K562 (cell line): ENCODE results near the gene IRGQ. TPM values are rescaled to one million over a fixed set of nuclear protein-coding genes. Genes with fewer than 3 reads are reported as not detected.
A peak's percentile ranks its signal among the peaks of the same experiment; 100 is the strongest.

Source experiments
- ADNP ChIP-seq: fragments of 200-800 bp; sonication (Bioruptor generic); IDR thresholded peaks from 2 replicates; pipeline ENCODE4 v1.6.1; 2016; ENCODE audit warnings: missing genetic modification characterization, missing compliant biosample characterization
- BDP1 ChIP-seq: IDR thresholded peaks from 3 replicates; pipeline ENCODE4 v1.6.1; 2011; ENCODE audit not compliant: insufficient read length, insufficient read depth
- C11orf30 ChIP-seq: fragments of 450-650 bp; IDR thresholded peaks from 2 replicates; pipeline ENCODE4 v1.6.1; 2016; ENCODE audit warnings: low read depth, mild to moderate bottlenecking
- CHD1 ChIP-seq: fragments of 200-600 bp; sonication (generic); IDR thresholded peaks from one replicate; pipeline ENCODE4 v1.6.1; 2012; ENCODE audit warnings: mild to moderate bottlenecking, moderate library complexity, low read length, inconsistent platforms
- EZH2 ChIP-seq: IDR thresholded peaks from 2 replicates; pipeline ENCODE4 v1.6.1; 2012; ENCODE audit warnings: low read depth, mild to moderate bottlenecking, inconsistent platforms, low read length, borderline replicate concordance
- FOS ChIP-seq: IDR thresholded peaks from 3 replicates; pipeline ENCODE4 v1.6.1; 2011; ENCODE audit not compliant: insufficient read length; ENCODE audit errors: extremely low read depth
- FOXJ2 ChIP-seq: fragments of 200-800 bp; sonication (Bioruptor generic); IDR thresholded peaks from 2 replicates; pipeline ENCODE4 v1.6.1; 2016; ENCODE audit warnings: missing genetic modification characterization, missing compliant biosample characterization
- HIVEP1 ChIP-seq: fragments of 250-450 bp; sonication (Bioruptor Pico); IDR thresholded peaks from 2 replicates; pipeline ENCODE4 v1.4.0; 2020; ENCODE audit warnings: mild to moderate bottlenecking
- HNRNPUL1 ChIP-seq: fragments of 200-400 bp; formaldehyde crosslinking; IDR thresholded peaks from 2 replicates; pipeline ENCODE4 v1.6.1; 2017; ENCODE audit warnings: low read length
- PCBP1 ChIP-seq: fragments of 200-400 bp; formaldehyde crosslinking; IDR thresholded peaks from 2 replicates; pipeline ENCODE4 v1.6.1; 2018; ENCODE audit warnings: mild to moderate bottlenecking, low read depth, low read length; ENCODE audit not compliant: poor library complexity, severe bottlenecking
- PPARD ChIP-seq: fragments of 250-450 bp; sonication (Bioruptor Pico); IDR thresholded peaks from 2 replicates; pipeline ENCODE4 v1.8.0; 2022; ENCODE audit warnings: inconsistent platforms, mild to moderate bottlenecking, moderate library complexity
- RBM14 ChIP-seq: fragments of 200-400 bp; formaldehyde crosslinking; IDR thresholded peaks from 2 replicates; pipeline ENCODE4 v1.6.1; 2018; ENCODE audit warnings: low read depth, mild to moderate bottlenecking, low read length, moderate library complexity, borderline replicate concordance; ENCODE audit not compliant: insufficient read depth
- RBM39 ChIP-seq: fragments of 200-400 bp; formaldehyde crosslinking; optimal IDR thresholded peaks from 2 replicates; pipeline ENCODE3; 2018; ENCODE audit warnings: low read depth, low read length
- RNF2 ChIP-seq: sonication (generic); IDR thresholded peaks from 2 replicates; pipeline ENCODE4 v1.6.1; 2016
- ZBTB9 ChIP-seq: fragments of 450-650 bp; formaldehyde crosslinking; IDR thresholded peaks from 2 replicates; pipeline ENCODE4 v1.4.0; 2020; ENCODE audit warnings: mild to moderate bottlenecking, moderate library complexity
- ZC3H8 ChIP-seq: fragments of 450-650 bp; IDR thresholded peaks from 2 replicates; pipeline ENCODE4 v1.6.1; 2017
- ZFPM2 ChIP-seq: fragments of 250-450 bp; sonication (Bioruptor Pico); IDR thresholded peaks from 2 replicates; pipeline ENCODE4 v1.5.1; 2022; ENCODE audit warnings: mild to moderate bottlenecking
- ZNF140 ChIP-seq: fragments of 250-450 bp; sonication (Bioruptor Pico); IDR thresholded peaks from 2 replicates; pipeline ENCODE4 v1.8.0; 2021; ENCODE audit warnings: moderate library complexity, mild to moderate bottlenecking, inconsistent platforms
- ZNF41 ChIP-seq: fragments of 250-450 bp; sonication (Bioruptor Pico); conservative IDR thresholded peaks from 2 replicates; pipeline ENCODE4 v1.4.0; 2020; ENCODE audit warnings: mild to moderate bottlenecking
- ZNF592 ChIP-seq: fragments of 450-650 bp; IDR thresholded peaks from 2 replicates; pipeline ENCODE4 v1.6.1; 2017; ENCODE audit warnings: antibody characterized with exemption, mild to moderate bottlenecking
- ZNF699 ChIP-seq: fragments of 250-450 bp; sonication (Bioruptor Pico); IDR thresholded peaks from 2 replicates; pipeline ENCODE4 v1.8.0; 2021; ENCODE audit warnings: mild to moderate bottlenecking, moderate library complexity; ENCODE audit not compliant: insufficient replicate concordance
- ZNF75A ChIP-seq: fragments of 450-650 bp; formaldehyde crosslinking; IDR thresholded peaks from 2 replicates; pipeline ENCODE4 v1.4.0; 2020; ENCODE audit warnings: mild to moderate bottlenecking
- polyA plus RNA-seq, 8 experiments: library from polyadenylated mRNA; depleted of rRNA in 4 of 8; stranded (reverse) in 5 of 8; unstranded in 3 of 8; fragments of >200 nt; fragmentation: Nextera tagmentation in 2 of 8; fragmentation: Illumina TruSeq in 1 of 8; extraction: Ambion mirVana in 2 of 8; extraction: Trizol in 1 of 8; gene quantifications; 2 replicates each; pipeline versions ENCODE4 v1.2.1 to v1.2.3, GENCODE V29; 2011 to 2014; ENCODE audit warnings: inconsistent platforms in 1 of 8, missing spikeins in 1 of 8
- total RNA-seq, 7 experiments: library from RNA; depleted of rRNA in 6 of 7; stranded (reverse); fragments of >200 nt in 6 of 7; fragmentation: Illumina TruSeq in 2 of 7; extraction: Trizol in 2 of 7; gene quantifications; 2 replicates each; pipeline versions ENCODE4 v1.2.1 to v1.2.3, GENCODE V29; 2011 to 2021; ENCODE audit warnings: low replicate concordance in 1 of 7
- TF ChIP-seq, protein P1 (sequence below): sonication (generic); formaldehyde crosslinking; IDR thresholded peaks from 2 replicates; pipeline ENCODE4 v1.9.0; 2022; ENCODE audit warnings: mild to moderate bottlenecking, missing genetic modification reagents
- TF ChIP-seq, protein P2 (sequence below): sonication (generic); formaldehyde crosslinking; IDR thresholded peaks from 2 replicates; pipeline ENCODE4 v1.8.0; 2022; ENCODE audit warnings: missing genetic modification reagents, mild to moderate bottlenecking, moderate library complexity, borderline replicate concordance

IRGQ gene
- total and polyA plus RNA-seq, 9 of the 15 experiments (the other 6 are each of a cell fraction or from before 2014, with no cell fraction given): 3.5 to 19.2 (median 7.9) TPM

DNA sequence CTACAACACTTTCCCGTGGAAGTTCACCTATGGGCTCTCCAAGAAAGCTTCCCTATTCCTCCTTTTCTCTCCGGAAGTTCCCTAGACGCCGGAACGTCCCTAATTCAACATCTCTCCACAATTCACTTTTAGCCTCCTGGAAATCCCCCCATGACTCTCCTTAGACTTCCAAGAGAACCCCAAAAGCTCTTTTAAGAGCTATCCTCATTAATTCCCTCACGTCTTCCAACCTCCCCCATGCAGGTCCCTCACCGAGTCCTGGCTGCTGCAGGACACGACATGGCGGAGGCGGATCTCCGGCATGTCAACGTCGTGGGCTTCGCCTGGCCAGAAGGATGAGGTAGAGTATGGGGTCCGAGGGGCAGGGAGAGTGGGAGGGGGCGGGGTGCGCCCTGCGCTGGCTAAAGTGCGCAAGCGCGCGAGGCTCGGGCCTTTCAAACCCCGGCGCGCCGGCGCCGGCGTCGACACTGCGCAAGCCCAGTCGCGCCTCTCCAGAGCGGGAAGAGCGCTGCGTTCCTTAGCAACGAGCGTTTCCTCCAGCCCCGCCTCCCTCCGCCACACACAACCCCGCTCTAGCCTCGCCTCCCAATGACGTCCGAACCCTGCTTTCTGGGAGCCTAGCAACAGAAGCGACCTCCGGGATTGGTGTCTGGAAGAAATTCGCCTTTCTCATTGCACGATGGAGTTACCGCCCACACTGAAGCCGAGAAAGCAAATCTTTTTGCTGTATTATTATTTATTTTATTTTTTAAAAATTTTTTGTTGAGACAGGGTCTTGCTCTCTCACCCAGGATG is 20.6 kb downstream of the IRGQ start, which contains the start of the genes PINLYP and XRCC1 (continued):
- TF ChIP-seq ZNF592: no peak
- TF ChIP-seq, protein P1, sequence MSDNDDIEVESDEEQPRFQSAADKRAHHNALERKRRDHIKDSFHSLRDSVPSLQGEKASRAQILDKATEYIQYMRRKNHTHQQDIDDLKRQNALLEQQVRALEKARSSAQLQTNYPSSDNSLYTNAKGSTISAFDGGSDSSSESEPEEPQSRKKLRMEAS: peak; percentile 62; the same call in 1 of the 2 replicates
- TF ChIP-seq ADNP: no peak
- TF ChIP-seq ZNF75A: no peak
- TF ChIP-seq HIVEP1: no peak
- TF ChIP-seq ZBTB9 (CRISPR knock-in tag): peak; percentile 42; the same call in 1 of the 2 replicates
- TF ChIP-seq C11orf30: peak; percentile 86
- TF ChIP-seq ZC3H8: no peak
- TF ChIP-seq FOS: no peak
- no peak for TF ChIP-seq ZNF41 (CRISPR knock-in tag)
- TF ChIP-seq, protein P2, sequence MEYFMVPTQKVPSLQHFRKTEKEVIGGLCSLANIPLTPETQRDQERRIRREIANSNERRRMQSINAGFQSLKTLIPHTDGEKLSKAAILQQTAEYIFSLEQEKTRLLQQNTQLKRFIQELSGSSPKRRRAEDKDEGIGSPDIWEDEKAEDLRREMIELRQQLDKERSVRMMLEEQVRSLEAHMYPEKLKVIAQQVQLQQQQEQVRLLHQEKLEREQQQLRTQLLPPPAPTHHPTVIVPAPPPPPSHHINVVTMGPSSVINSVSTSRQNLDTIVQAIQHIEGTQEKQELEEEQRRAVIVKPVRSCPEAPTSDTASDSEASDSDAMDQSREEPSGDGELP (CRISPR knock-in tag): peak; percentile 41; the same call in 1 of the 2 replicates
- TF ChIP-seq CHD1: no peak
- TF ChIP-seq EZH2: no peak
- TF ChIP-seq PPARD (CRISPR knock-in tag): no peak
- no peak for TF ChIP-seq PCBP1
- no peak for TF ChIP-seq ZFPM2 (CRISPR knock-in tag)
- no peak for TF ChIP-seq RBM39
- TF ChIP-seq ZNF140 (CRISPR knock-in tag): no peak
- peak; percentile 77 for TF ChIP-seq FOXJ2
- TF ChIP-seq ZNF699: no peak
- no peak for TF ChIP-seq HNRNPUL1
- TF ChIP-seq RNF2: no peak
- TF ChIP-seq RBM14: no peak
- TF ChIP-seq BDP1: no peak
